Astrocyte of the spinal cord (primary cell): ENCODE data around the gene VWA7.

ENCODE experiments used
- DNase-seq: peaks from one replicate; pipeline ENCODE4 v3.0.0; 2011; ENCODE audit warnings: low read depth, low spot score
- H3K4me3 ChIP-seq: 2 replicates; pipeline ENCODE4 v1.5.1; 2011; ENCODE audit warnings: low read depth, mild to moderate bottlenecking, low read length, moderate library complexity
- CTCF ChIP-seq: IDR thresholded peaks from 2 replicates; pipeline ENCODE4 v1.5.1; 2012; ENCODE audit warnings: low read depth, mild to moderate bottlenecking, low read length, inconsistent platforms
- in situ Hi-C: cut with HindIII; loops from 2 replicates; pipeline ENCODE4 v1.10.0; 2017; ENCODE audit warnings: low sequenced_read_pairs

The VWA7 gene

GRCh38 chr6:31767096-31767645 is 10.0 kb downstream of the VWA7 start:
- no peak overlapping the region for H3K4me3 ChIP-seq
- in situ Hi-C loops: no loop called here
- TF ChIP-seq CTCF: no peak
- DNase-seq: no peak

- H3K4me3 ChIP-seq: peak overlapping the region; percentile 20
- TF ChIP-seq CTCF: no peak
- DNase-seq: no peak
- in situ Hi-C loops: no loop called here
These were observed 11.0 kb downstream of the VWA7 start for GRCh38 chr6:31765910-31766794.

GRCh38 chr6:31765559-31765909 is 11.6 kb downstream of the VWA7 start:
- no peak overlapping the region for H3K4me3 ChIP-seq
- TF ChIP-seq CTCF: no peak
- no peak for DNase-seq
- in situ Hi-C loops: no loop called here

GRCh38 chr6:31764198-31764597 is 12.9 kb downstream of the VWA7 start:
- in situ Hi-C loops: no loop called here
- H3K4me3 ChIP-seq: no peak overlapping the region
- DNase-seq: no peak
- no peak for TF ChIP-seq CTCF

- DNase-seq: peak; percentile 37
- in situ Hi-C loops: no loop called here
- no peak overlapping the region for H3K4me3 ChIP-seq
- no peak for TF ChIP-seq CTCF
These were observed 13.5 kb downstream of the VWA7 start for GRCh38 chr6:31763619-31763940.

DNA sequence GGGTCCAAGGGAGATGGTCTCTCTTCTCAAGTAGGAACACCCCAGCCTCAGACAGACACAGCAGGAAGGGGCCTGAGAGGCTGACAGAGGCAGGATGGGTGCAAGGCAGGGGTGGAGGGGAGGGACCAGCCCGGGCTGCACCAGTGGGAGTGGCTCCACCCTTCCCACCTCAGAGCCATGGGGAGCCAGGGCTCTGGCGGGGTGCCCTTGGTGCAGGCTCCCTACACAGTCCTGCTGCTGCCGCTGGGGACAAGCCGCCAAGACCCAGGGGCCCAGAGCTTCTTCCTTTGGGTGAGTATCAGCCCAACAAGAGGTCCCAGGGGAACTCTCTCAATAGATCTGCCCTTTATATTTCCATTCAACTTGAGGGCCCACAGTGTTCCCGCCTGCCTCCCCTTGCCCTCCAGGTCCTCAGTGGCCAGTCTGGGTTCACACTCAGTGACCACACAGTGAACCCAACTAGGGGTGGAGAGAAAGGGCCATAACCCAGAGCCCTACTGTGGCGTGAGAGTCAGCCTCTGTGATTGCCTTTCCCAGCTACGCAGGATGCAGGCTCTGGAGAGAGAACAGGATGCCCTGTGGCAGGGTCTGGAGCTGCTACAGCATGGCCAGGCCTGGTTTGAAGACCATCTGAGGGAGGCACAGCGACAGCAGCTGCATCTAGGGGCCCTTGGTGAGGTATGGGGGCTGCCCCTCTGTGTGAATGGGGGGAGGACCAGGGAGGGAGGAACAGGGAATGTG is 14.1 kb downstream of the VWA7 start:
- no peak overlapping the region for H3K4me3 ChIP-seq
- no peak for TF ChIP-seq CTCF
- in situ Hi-C loops: no loop called here
- no peak for DNase-seq
